ENCODE data around the gene TMEM164.

GRCh38 chrX:110022599-110023448, 19.9 kb downstream of the TMEM164 start:
- TF ChIP-seq POLR2AphosphoS5 (IDR thresholded peaks at IDR 0.05) (no peak), POLR2A (IDR thresholded peaks at IDR 0.05) (no peak)
